Suprapubic skin (tissue), 3 donors: ENCODE results near the gene RBPJL.
A peak's percentile ranks its signal among the peaks of the same experiment; 100 is the strongest.

Experiments
- POLR2A ChIP-seq, 2 donors: fragments of 450-650 bp; IDR thresholded peaks; one replicate each; pipeline ENCODE4 v1.6.1; 2017; ENCODE audit warnings: antibody characterized with exemption in 2 of 2, mild to moderate bottlenecking in 2 of 2, moderate library complexity in 2 of 2
- TF ChIP-seq, protein P1 (sequence below), 2 donors: fragments of 200-600 bp in 1 of 2; fragments of 450-650 bp in 1 of 2; sonication (generic) in 1 of 2; IDR thresholded peaks; one replicate each; pipeline ENCODE4 v1.5.1; 2016 to 2019; ENCODE audit warnings: antibody characterized with exemption in 2 of 2, mild to moderate bottlenecking in 1 of 2, moderate library complexity in 1 of 2

GRCh38 chr20:45311589-45312211 lies 5.1 kb downstream of the RBPJL start:
- no peak for TF ChIP-seq POLR2A (IDR thresholded peaks at IDR 0.05)
- TF ChIP-seq, protein P1, sequence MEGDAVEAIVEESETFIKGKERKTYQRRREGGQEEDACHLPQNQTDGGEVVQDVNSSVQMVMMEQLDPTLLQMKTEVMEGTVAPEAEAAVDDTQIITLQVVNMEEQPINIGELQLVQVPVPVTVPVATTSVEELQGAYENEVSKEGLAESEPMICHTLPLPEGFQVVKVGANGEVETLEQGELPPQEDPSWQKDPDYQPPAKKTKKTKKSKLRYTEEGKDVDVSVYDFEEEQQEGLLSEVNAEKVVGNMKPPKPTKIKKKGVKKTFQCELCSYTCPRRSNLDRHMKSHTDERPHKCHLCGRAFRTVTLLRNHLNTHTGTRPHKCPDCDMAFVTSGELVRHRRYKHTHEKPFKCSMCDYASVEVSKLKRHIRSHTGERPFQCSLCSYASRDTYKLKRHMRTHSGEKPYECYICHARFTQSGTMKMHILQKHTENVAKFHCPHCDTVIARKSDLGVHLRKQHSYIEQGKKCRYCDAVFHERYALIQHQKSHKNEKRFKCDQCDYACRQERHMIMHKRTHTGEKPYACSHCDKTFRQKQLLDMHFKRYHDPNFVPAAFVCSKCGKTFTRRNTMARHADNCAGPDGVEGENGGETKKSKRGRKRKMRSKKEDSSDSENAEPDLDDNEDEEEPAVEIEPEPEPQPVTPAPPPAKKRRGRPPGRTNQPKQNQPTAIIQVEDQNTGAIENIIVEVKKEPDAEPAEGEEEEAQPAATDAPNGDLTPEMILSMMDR (IDR thresholded peaks at IDR 0.05) = peak; percentile 23 to 85
